Lung (tissue), 12 donors: ENCODE results near the gene HHIP. TPM values are rescaled to one million over a fixed set of nuclear protein-coding genes. Genes with fewer than 3 reads are reported as not detected.

Experiments used
- ATAC-seq: fragments of 200-7000 bp; cut with Tn5 transposase; one replicate; pipeline ENCODE4 v1.9.1; 2020; ENCODE audit warnings: moderate number of reproducible peaks; ENCODE audit not compliant: insufficient read depth, low FRiP score
- DNase-seq, 3 donors: peaks; one replicate each; pipeline ENCODE4 v3.0.0-alpha.2; 2013 to 2017
- H3K27ac ChIP-seq, 2 donors: one replicate each; pipeline ENCODE4 v1.5.1; 2013; ENCODE audit warnings: mild to moderate bottlenecking in 2 of 2, moderate library complexity in 2 of 2, control low read depth in 1 of 2, inconsistent platforms in 1 of 2, low read depth in 1 of 2, low read length in 1 of 2
- H3K27me3 ChIP-seq, 3 donors: one replicate each; pipeline ENCODE4 v1.5.1; 2013; ENCODE audit warnings: low read length in 2 of 3; ENCODE audit not compliant: control insufficient read depth in 3 of 3, insufficient read depth in 3 of 3
- H3K36me3 ChIP-seq, 4 donors: one replicate each; pipeline ENCODE4 v1.5.1; 2013; ENCODE audit warnings: low read length in 4 of 4, mild to moderate bottlenecking in 1 of 4, moderate library complexity in 1 of 4; ENCODE audit not compliant: control insufficient read depth in 4 of 4, insufficient read depth in 4 of 4
- H3K4me1 ChIP-seq, 5 donors: one replicate each; pipeline ENCODE4 v1.5.1; 2013; ENCODE audit warnings: low read length in 5 of 5, mild to moderate bottlenecking in 2 of 5, moderate library complexity in 1 of 5; ENCODE audit not compliant: control insufficient read depth in 5 of 5, insufficient read depth in 5 of 5
- H3K4me3 ChIP-seq: one replicate; pipeline ENCODE4 v1.5.1; 2013; ENCODE audit warnings: mild to moderate bottlenecking, control low read depth, moderate library complexity
- H3K9ac ChIP-seq, 2 donors: one replicate each; pipeline ENCODE4 v1.5.1; 2013; ENCODE audit warnings: low read length in 2 of 2, control low read depth in 1 of 2; ENCODE audit not compliant: insufficient read depth in 1 of 2
- H3K9me3 ChIP-seq, 4 donors: one replicate each; pipeline ENCODE4 v1.5.1; 2013; ENCODE audit warnings: low read length in 3 of 4, mild to moderate bottlenecking in 1 of 4, moderate library complexity in 1 of 4; ENCODE audit not compliant: control insufficient read depth in 4 of 4, insufficient read depth in 3 of 4
- WGBS, 2 donors: extraction: QIAGEN DNeasy Blood & Tissue Kit; methylation state at CpG; one replicate each; pipeline ENCODE4 v1.1.7; 2013; 5-methylcytosine and 5-hydroxymethylcytosine counted together
- polyA plus RNA-seq, 2 donors: library from polyadenylated mRNA; stranded (reverse); fragments of 200-250 nt; gene quantifications; one replicate each; pipeline ENCODE4 v1.2.1, GENCODE V29; 2013
- total RNA-seq, 2 donors: library from RNA; depleted of rRNA in 1 of 2; stranded (reverse); fragments of >200 nt in 1 of 2; gene quantifications; one replicate each; pipeline ENCODE4 v1.2.1, GENCODE V29; 2014 to 2021
- TF ChIP-seq, protein P1 (sequence below): IDR thresholded peaks from 2 replicates; pipeline ENCODE4 v1.5.1; 2012; ENCODE audit warnings: mild to moderate bottlenecking; ENCODE audit errors: control extremely low read depth, extremely low read depth
- donor health status: control.
- donor health status: control.
- donor health status: Bipolar disorder and iron deficiency.
- donor health status: healthy.
- donor health status: DM: yes; HTN: yes; CAD: no.

Gene HHIP
- total and polyA plus RNA-seq, 4 donors = 11.6 to 116 (median 90.2) TPM

DNA sequence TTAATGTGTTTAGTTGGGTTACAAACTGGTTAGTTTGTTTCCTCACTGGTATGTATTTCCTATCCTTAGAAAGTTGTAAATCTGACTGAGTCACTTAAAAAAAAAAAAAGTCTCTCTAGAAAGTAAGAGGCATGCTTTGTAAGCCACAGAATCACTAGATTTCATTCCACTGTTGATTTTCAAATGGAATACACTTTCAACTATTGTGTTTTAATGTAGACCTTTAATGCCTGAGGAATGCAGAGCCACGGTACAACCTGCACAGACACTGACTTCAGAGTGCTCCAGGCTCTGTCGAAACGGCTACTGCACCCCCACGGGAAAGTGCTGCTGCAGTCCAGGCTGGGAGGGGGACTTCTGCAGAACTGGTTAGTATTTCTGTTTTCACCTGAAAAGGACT is 88.6 kb downstream of the HHIP start:
- H3K27ac ChIP-seq = no peak overlapping the region
- DNase-seq = no peak
- ATAC-seq = no peak
- H3K27me3 ChIP-seq = no peaks in the 10 kb centered on the region
- no peaks in the 10 kb centered on the region for H3K9me3 ChIP-seq
- H3K36me3 ChIP-seq = no peaks in the 10 kb centered on the region
- H3K4me3 ChIP-seq = no peak overlapping the region
- TF ChIP-seq, protein P1, sequence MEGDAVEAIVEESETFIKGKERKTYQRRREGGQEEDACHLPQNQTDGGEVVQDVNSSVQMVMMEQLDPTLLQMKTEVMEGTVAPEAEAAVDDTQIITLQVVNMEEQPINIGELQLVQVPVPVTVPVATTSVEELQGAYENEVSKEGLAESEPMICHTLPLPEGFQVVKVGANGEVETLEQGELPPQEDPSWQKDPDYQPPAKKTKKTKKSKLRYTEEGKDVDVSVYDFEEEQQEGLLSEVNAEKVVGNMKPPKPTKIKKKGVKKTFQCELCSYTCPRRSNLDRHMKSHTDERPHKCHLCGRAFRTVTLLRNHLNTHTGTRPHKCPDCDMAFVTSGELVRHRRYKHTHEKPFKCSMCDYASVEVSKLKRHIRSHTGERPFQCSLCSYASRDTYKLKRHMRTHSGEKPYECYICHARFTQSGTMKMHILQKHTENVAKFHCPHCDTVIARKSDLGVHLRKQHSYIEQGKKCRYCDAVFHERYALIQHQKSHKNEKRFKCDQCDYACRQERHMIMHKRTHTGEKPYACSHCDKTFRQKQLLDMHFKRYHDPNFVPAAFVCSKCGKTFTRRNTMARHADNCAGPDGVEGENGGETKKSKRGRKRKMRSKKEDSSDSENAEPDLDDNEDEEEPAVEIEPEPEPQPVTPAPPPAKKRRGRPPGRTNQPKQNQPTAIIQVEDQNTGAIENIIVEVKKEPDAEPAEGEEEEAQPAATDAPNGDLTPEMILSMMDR = no peak
- 50 to 51% methylated on average over 4 of the region's 4 CpGs for WGBS, 2 donors
- H3K4me1 ChIP-seq = no peaks in the 10 kb centered on the region
- H3K9ac ChIP-seq = no peak overlapping the region

DNA sequence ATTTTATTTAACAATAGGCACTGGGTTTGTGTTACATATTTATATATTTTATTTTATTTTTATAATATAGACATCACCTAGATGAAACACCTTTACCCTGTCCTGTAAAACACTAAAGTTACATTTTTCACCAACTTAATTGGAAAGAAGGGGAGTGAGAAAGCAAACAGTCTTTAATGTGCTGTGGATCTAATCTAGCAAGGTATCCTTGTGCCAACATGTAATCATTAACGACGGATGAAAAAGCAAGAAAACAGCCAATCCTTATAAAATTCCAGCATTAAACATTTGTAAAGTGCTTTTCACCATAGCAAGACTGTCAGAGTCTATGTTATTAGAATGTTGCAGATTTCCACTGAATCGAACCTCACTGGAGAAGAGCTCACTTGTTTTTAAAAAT is 92.7 kb downstream of the HHIP start:
- ATAC-seq = no peak
- H3K27me3 ChIP-seq = no peaks in the 10 kb centered on the region
- WGBS, 2 donors = 83 to 84% methylated on average over 3 of the region's 3 CpGs

DNA sequence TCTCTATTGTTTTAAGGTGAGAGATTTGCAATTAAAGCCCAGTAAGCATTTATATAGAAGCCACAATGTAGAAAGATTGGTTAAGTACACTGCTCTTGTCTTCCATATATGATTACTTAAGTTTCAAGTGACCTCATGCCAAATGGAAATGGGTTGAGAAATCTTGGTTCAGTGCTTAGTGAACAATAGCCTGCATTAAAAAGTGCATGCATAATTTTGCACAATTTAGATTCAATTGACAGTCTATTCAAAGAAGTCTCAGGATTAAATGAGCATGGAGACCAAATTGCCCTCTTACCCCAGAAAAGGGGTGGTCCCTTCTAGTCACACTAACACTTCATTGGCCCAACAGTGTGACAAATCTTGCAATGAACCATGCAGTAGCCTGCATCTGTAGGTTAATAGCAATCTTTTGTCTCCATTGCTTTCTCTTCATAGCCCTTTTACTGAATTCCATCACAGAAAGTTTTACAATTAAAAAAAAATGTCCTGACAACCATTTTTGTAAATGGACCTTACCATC is 93.6 kb downstream of the HHIP start:
- TF ChIP-seq, protein P1 = no peak
- Histone ChIP-seq H3K4me1 (no peaks in the 10 kb centered on the region), H3K9ac (no peak overlapping the region), H3K4me3 (no peak overlapping the region), H3K9me3 (no peaks in the 10 kb centered on the region), H3K36me3 (no peaks in the 10 kb centered on the region), H3K27ac (no peak overlapping the region), H3K27me3 (no peaks in the 10 kb centered on the region)
- DNase-seq (no peak), ATAC-seq (no peak)

More for the DNA sequence above, 92.7 kb downstream of the HHIP start:
- no peak overlapping the region for H3K27ac ChIP-seq
- peak in 1 of 3 donors; percentile 10 for DNase-seq
- no peaks in the 10 kb centered on the region for H3K36me3 ChIP-seq
- TF ChIP-seq, protein P1 = no peak
- no peaks in the 10 kb centered on the region for H3K4me1 ChIP-seq
- no peak overlapping the region for H3K9ac ChIP-seq
- no peaks in the 10 kb centered on the region for H3K9me3 ChIP-seq
- no peak overlapping the region for H3K4me3 ChIP-seq

DNA sequence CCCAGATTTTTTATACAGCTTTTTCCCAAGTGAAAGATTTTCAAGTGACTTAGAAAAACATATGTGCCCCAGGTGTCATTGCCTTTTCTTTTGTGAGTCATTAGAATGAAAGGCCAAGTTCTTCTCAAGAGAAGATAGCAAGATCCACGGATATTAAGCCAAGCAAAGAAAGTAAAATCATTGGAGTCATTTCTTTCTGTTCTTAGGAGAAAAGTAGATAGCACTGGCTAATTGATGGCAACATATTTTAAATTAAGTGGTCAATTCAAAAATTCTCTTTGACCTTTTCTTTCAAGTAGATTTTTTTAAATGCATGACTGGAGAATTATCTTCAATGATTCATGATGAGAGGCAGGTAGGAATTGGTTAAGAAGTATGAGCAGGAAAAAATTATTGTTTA is 94.4 kb downstream of the HHIP start:
- DNase-seq (no peak), ATAC-seq (no peak)
- no peak overlapping the region for H3K4me3 ChIP-seq
- H3K27me3 ChIP-seq = no peaks in the 10 kb centered on the region
- H3K36me3 ChIP-seq = no peaks in the 10 kb centered on the region
- H3K27ac ChIP-seq = no peak overlapping the region
- TF ChIP-seq, protein P1 = no peak
- H3K9me3 ChIP-seq = no peaks in the 10 kb centered on the region
- H3K4me1 ChIP-seq = no peaks in the 10 kb centered on the region
- 80 to 91% methylated on average over 1 of the region's 1 CpG for WGBS, 2 donors
- no peak overlapping the region for H3K9ac ChIP-seq
